Measurements from ENCODE around the gene LRP4.

DNA sequence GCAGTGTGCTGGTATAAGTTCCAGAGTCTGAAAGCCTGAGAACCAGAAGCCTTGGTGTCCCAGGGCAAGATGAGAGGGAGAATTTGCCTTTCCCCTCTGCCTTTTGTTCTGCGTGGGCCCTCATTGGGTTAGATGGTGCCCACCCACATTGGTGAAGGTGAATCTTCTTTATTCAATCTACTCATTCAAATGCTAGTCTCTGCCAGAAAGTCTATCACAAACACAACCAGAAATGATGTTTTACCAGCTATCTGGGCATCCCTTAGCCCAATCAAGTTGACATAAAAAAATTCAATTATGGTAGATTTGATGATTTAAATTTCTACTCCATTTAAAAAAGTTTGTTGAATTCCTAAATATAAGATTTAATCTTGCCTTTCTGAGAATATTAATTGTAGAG is 40.4 kb upstream of the LRP4 start:
- TF ChIP-seq, protein P1, sequence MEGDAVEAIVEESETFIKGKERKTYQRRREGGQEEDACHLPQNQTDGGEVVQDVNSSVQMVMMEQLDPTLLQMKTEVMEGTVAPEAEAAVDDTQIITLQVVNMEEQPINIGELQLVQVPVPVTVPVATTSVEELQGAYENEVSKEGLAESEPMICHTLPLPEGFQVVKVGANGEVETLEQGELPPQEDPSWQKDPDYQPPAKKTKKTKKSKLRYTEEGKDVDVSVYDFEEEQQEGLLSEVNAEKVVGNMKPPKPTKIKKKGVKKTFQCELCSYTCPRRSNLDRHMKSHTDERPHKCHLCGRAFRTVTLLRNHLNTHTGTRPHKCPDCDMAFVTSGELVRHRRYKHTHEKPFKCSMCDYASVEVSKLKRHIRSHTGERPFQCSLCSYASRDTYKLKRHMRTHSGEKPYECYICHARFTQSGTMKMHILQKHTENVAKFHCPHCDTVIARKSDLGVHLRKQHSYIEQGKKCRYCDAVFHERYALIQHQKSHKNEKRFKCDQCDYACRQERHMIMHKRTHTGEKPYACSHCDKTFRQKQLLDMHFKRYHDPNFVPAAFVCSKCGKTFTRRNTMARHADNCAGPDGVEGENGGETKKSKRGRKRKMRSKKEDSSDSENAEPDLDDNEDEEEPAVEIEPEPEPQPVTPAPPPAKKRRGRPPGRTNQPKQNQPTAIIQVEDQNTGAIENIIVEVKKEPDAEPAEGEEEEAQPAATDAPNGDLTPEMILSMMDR (IDR thresholded peaks at IDR 0.05; ENCODE audit: low read length) = no peak
- no peak for TF ChIP-seq EZH2 (optimal IDR thresholded peaks at IDR 0.05; ENCODE audit: low read depth, low read length)
- no peak for TF ChIP-seq EZH2phosphoT487 (IDR thresholded peaks at IDR 0.05; ENCODE audit: low read length)
